ENCODE data around the gene ZNF619.
A peak's percentile ranks its signal among the peaks of the same experiment; 100 is the strongest.

ZNF619 gene

GRCh38 chr3:40465456-40465855 lies 11.5 kb upstream of the ZNF619 start:
- no peak for DNase-seq

- DNase-seq, result no peak
These were observed 8.9 kb upstream of the ZNF619 start for GRCh38 chr3:40468018-40468417.

- no peak for DNase-seq
These were observed 6.2 kb upstream of the ZNF619 start for GRCh38 chr3:40470701-40471100.

GRCh38 chr3:40477666-40478065 lies 744 bp downstream of the ZNF619 start:
- no peak for DNase-seq

GRCh38 chr3:40487172-40487571 lies 10.2 kb downstream of the ZNF619 start:
- no peak for DNase-seq

GRCh38 chr3:40490916-40491315 lies 14.0 kb downstream of the ZNF619 start:
- no peak for DNase-seq

- DNase-seq, result no peak
These were observed 17.8 kb downstream of the ZNF619 start for GRCh38 chr3:40494698-40495097.

- no peak for DNase-seq
These were observed 20.4 kb downstream of the ZNF619 start for GRCh38 chr3:40497288-40497687.

GRCh38 chr3:40499952-40500351 lies 23.0 kb downstream of the ZNF619 start:
- DNase-seq, result no peak

- DNase-seq, result no peak
These were observed 25.1 kb downstream of the ZNF619 start for GRCh38 chr3:40502034-40502433.

GRCh38 chr3:40504636-40505430 lies 27.9 kb downstream of the ZNF619 start:
- DNase-seq, result no peak

GRCh38 chr3:40505599-40506462 lies 28.9 kb downstream of the ZNF619 start, which contains the start of gene ZNF620:
ZNF620 (plus strand) TSS chr3:40506039; CDS start chr3:40506353, 314 bp downstream.
- DNase-seq, result peak; percentile 13

- DNase-seq, result no peak
These were observed 34.3 kb downstream of the ZNF619 start for GRCh38 chr3:40511031-40511718.

GRCh38 chr3:40516201-40516600 lies 39.3 kb downstream of the ZNF619 start:
- no peak for DNase-seq

GRCh38 chr3:40518067-40518466 lies 41.1 kb downstream of the ZNF619 start:
- DNase-seq, result no peak

GRCh38 chr3:40518848-40519247 lies 41.9 kb downstream of the ZNF619 start:
- no peak for DNase-seq

GRCh38 chr3:40521254-40521653 lies 44.3 kb downstream of the ZNF619 start:
- no peak for DNase-seq

- DNase-seq, result no peak
These were observed 46.9 kb downstream of the ZNF619 start for GRCh38 chr3:40523781-40524180.

GRCh38 chr3:40524222-40524567 lies 47.3 kb downstream of the ZNF619 start:
- no peak for DNase-seq

- peak; percentile 68 for DNase-seq
These were observed 47.8 kb downstream of the ZNF619 start, which contains the start of gene ZNF621 for GRCh38 chr3:40524568-40525285. ZNF621 (plus strand) TSS chr3:40524960; CDS start chr3:40525841, 881 bp downstream.

GRCh38 chr3:40528426-40528825 lies 51.5 kb downstream of the ZNF619 start:
- DNase-seq, result no peak

GRCh38 chr3:40532252-40532651 lies 55.3 kb downstream of the ZNF619 start:
- DNase-seq, result no peak

GRCh38 chr3:40534283-40534682 lies 57.4 kb downstream of the ZNF619 start:
- no peak for DNase-seq

Measured in T-helper 9 cell (primary cell).